OCI-LY7 (cell line): ENCODE results near the gene KMT2A. TPM values are rescaled to one million over a fixed set of nuclear protein-coding genes. Genes with fewer than 3 reads are reported as not detected.
"Not testable (repeated sequence)": the region's sequence is repeated elsewhere in the genome, so short reads cannot be mapped to it uniquely, and the experiment has no call there.

ENCODE experiments used
- BruUV-seq: library from RNA; stranded (reverse); fragments of 400-500 nt; replicated peaks from 2 replicates; lab custom pipeline; 2021; lab: Mats Ljungman, UMichigan
- CTCF ChIA-PET: fragments of 300-600 bp; sonication (Branson Sonifier 250); formaldehyde crosslinking; loops from one replicate; lab custom pipeline; 2022; ENCODE audit warnings: antibody characterized with exemption; ENCODE audit not compliant: unreplicated experiment; lab: Charles Lee
- POLR2A ChIA-PET: fragments of 300-600 bp; sonication (Branson Sonifier 250); formaldehyde crosslinking; loops from one replicate; lab custom pipeline; 2022; ENCODE audit warnings: antibody characterized with exemption; lab: Charles Lee
- DNase-seq: peaks from one replicate; pipeline ENCODE4 v3.0.0-alpha.2; 2015; ENCODE audit warnings: low spot score
- H2AFZ ChIP-seq: fragments of 200-600 bp; sonication (generic), shearing (Covaris generic); 2 replicates; pipeline ENCODE4 v1.6.1; 2014; ENCODE audit warnings: mild to moderate bottlenecking, antibody characterized with exemption, low read length, moderate library complexity
- H3K27ac ChIP-seq: fragments of 200-600 bp; sonication (generic); 2 replicates; pipeline ENCODE4 v1.5.1; 2014; ENCODE audit warnings: mixed run types, low read depth, mild to moderate bottlenecking, moderate library complexity, low read length, inconsistent platforms; ENCODE audit not compliant: poor library complexity, severe bottlenecking
- H3K36me3 ChIP-seq: fragments of 200-600 bp; sonication (generic); 2 replicates; pipeline ENCODE4 v1.6.1; 2014; ENCODE audit warnings: mild to moderate bottlenecking, antibody characterized with exemption, low read length, moderate library complexity, mixed read lengths; ENCODE audit not compliant: insufficient read depth
- H3K4me1 ChIP-seq: fragments of 200-600 bp; sonication (generic); 2 replicates; pipeline ENCODE4 v1.5.1; 2014; ENCODE audit warnings: mild to moderate bottlenecking, low read length; ENCODE audit not compliant: insufficient read depth, poor library complexity, severe bottlenecking
- H3K4me2 ChIP-seq: fragments of 200-600 bp; sonication (generic); 2 replicates; pipeline ENCODE4 v1.6.1; 2014; ENCODE audit warnings: mild to moderate bottlenecking, low read length
- H3K4me3 ChIP-seq: fragments of 200-600 bp; sonication (generic); 2 replicates; pipeline ENCODE4 v1.5.1; 2014; ENCODE audit warnings: mild to moderate bottlenecking, low read depth, low read length; ENCODE audit not compliant: poor library complexity, severe bottlenecking
- H3K79me2 ChIP-seq: fragments of 200-600 bp; sonication (generic); 2 replicates; pipeline ENCODE4 v1.6.1; 2016; ENCODE audit warnings: low read depth, mild to moderate bottlenecking, low read length, moderate library complexity, mixed read lengths; ENCODE audit not compliant: insufficient read depth
- H3K9me2 ChIP-seq: fragments of 200-600 bp; sonication (generic); 2 replicates; pipeline ENCODE4 v1.6.1; 2016; ENCODE audit warnings: mild to moderate bottlenecking, low read length, mixed read lengths; ENCODE audit not compliant: insufficient read depth
- H3K9me3 ChIP-seq: fragments of 200-600 bp; sonication (generic); 2 replicates; pipeline ENCODE4 v1.6.1; 2014; ENCODE audit warnings: mild to moderate bottlenecking, mixed run types, low read length, mixed read lengths
- H4K20me1 ChIP-seq: fragments of 200-600 bp; sonication (generic); 2 replicates; pipeline ENCODE4 v1.6.1; 2014; ENCODE audit warnings: mild to moderate bottlenecking, antibody characterized with exemption, low read length, moderate library complexity, mixed read lengths; ENCODE audit not compliant: insufficient read depth
- EZH2phosphoT487 ChIP-seq: fragments of 200-600 bp; sonication (generic); IDR thresholded peaks from 2 replicates; pipeline ENCODE4 v1.6.1; 2018; ENCODE audit warnings: low read depth, borderline replicate concordance, mild to moderate bottlenecking, mixed run types, antibody characterized with exemption, low read length, moderate library complexity, mixed read lengths
- intact Hi-C: fragments of 100-400 bp; cut with micrococcal nuclease; formaldehyde crosslinking; loops from one replicate; pipeline ENCODE4 v1.10.0; 2022; ENCODE audit not compliant: unreplicated experiment
- total RNA-seq, 2 experiments: library from RNA; depleted of rRNA in 1 of 2; stranded (reverse); fragments of >200 nt in 1 of 2; shearing (Covaris generic) in 1 of 2; gene quantifications; 2 replicates each; pipeline ENCODE4 v1.2.3, GENCODE V29; 2014 to 2022
- TF ChIP-seq, protein P1 (sequence below): fragments of 200-600 bp; sonication (generic); conservative IDR thresholded peaks from 2 replicates; pipeline ENCODE4 v1.5.1; 2014; ENCODE audit warnings: mild to moderate bottlenecking, antibody characterized with exemption, low read length, moderate library complexity, mixed read lengths

KMT2A gene
- total RNA-seq, 2 experiments from 2014 or later: 55.8 to 90.0 TPM

DNA sequence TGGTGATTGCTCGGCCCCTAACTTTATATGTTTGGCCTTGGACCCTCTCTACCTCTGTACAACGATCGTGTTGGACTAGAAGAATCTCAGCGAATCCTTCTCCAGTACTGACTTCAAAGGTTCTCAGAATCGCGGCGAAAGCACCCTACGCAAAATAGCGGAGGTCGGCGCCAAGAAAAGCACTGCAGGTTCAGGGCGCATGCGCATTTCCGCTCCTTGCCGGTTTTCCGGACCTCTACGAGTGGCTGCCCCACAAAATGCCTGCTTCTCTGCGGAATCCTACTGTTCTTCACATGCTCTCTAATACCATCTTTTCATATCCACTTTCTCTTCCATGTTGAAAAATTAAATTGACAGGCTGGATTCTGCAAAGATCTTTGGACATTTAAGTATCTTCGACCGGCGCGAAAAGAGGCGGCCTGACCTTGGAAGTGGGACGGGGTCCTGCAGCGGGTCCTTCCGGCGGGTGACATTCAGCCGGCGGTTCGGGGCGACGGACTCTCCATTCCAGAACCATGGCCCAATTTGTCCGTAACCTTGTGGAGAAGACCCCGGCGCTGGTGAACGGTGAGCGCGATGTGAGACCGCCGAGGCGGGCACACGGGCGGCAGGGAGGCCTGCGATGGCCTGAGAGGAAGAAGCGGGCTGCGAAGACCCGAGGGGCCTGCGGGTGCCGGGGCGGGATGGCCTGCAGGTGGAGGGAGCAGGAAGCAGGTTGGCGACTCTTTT is 35.0 kb upstream of the KMT2A start, which contains the start of gene ATP5MG:
ATP5MG (plus strand) TSS at position 456 of the 729 bp plus-strand sequence; CDS start at position 516, 60 bp downstream.
- Histone ChIP-seq H3K4me3 (peak within 1 kb of the TSS; percentile 79), H3K9me2 (no peaks in the 10 kb centered on the region), H3K9me3 (no peaks in the 10 kb centered on the region), H4K20me1 (peaks cover 22% of the 10 kb centered on the region), H3K27ac (peak within 1 kb of the TSS; percentile 77), H3K4me1 (peaks cover 53% of the 10 kb centered on the region), H3K4me2 (peak within 1 kb of the TSS; percentile 89), H3K79me2 (peaks cover 53% of the 10 kb centered on the region), H3K36me3 (peaks cover 62% of the 10 kb centered on the region), H2AFZ (peak within 1 kb of the TSS; percentile 47; the same call in 1 of the 2 replicates)
- TF ChIP-seq, protein P1, sequence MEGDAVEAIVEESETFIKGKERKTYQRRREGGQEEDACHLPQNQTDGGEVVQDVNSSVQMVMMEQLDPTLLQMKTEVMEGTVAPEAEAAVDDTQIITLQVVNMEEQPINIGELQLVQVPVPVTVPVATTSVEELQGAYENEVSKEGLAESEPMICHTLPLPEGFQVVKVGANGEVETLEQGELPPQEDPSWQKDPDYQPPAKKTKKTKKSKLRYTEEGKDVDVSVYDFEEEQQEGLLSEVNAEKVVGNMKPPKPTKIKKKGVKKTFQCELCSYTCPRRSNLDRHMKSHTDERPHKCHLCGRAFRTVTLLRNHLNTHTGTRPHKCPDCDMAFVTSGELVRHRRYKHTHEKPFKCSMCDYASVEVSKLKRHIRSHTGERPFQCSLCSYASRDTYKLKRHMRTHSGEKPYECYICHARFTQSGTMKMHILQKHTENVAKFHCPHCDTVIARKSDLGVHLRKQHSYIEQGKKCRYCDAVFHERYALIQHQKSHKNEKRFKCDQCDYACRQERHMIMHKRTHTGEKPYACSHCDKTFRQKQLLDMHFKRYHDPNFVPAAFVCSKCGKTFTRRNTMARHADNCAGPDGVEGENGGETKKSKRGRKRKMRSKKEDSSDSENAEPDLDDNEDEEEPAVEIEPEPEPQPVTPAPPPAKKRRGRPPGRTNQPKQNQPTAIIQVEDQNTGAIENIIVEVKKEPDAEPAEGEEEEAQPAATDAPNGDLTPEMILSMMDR: 0 out of 2 replicates have a peak, but pooled peaks have one; percentile 22
- TF ChIP-seq EZH2phosphoT487: no peak
- peak; percentile 97 for DNase-seq
- intact Hi-C loops: loop anchor here (1.0 to 2.0 kb wide), 3 partner anchors 34 to 87 kb away; partner anchors contain the start of gene UBE4A
- POLR2A ChIA-PET: interaction anchor here (0.7 to 1.3 kb wide), 4 partner anchors 10 to 368 kb away, joined by 3 to 4 read pairs (median 3); no protein-coding TSS in a partner anchor
- CTCF ChIA-PET: no interaction called here
- no TSS peak for BruUV-seq

DNA sequence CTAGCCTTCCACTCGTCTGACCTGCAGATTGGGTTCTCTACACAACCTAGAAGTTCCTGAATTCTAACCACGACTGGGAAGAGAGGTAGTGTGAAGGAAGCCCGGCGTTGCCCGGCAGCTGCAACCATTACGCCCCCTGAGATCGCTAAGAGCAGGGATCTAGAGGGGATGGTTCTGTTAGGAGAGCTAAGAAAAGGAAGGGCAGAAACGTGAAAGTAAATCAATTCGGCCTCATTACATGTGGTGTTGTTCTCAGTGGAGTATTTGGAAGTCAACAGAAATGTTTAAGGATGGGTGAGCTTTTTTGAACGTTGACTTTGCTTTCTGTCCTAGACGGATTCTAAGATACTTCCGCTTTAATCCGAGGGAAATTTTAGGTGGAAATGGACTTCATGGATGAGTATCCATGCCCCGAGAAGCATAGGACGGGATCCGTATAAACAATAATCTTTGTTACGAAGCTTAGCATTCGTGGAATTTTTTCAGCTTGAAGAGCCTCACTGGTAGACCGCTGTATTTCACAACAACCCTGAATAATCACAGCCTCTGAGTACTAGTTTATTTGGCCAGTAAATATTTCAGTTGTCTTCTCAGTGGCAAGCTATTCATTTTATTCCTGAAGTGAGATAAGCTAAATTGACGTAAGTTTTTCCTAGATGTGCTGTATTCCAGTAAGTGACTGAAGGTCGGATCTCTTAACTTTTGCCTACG is 34.3 kb upstream of the KMT2A start:
- ChIA-PET CTCF (interaction anchor here (0.6 kb wide), 1 partner anchor 698 kb away, joined by 3 read pairs; no protein-coding TSS in a partner anchor), POLR2A (interaction anchor here (0.7 to 1.3 kb wide), 12 partner anchors 9 to 1555 kb away, joined by 3 to 7 read pairs (median 4); partner anchors contain the start of gene DDX6)
- peaks cover 22% of the 10 kb centered on the region for H4K20me1 ChIP-seq
- no peak for DNase-seq
- H2AFZ ChIP-seq: peak overlapping the region; percentile 47; the same call in 1 of the 2 replicates
- H3K27ac ChIP-seq: peak overlapping the region; percentile 77
- intact Hi-C loops: loop anchor here (1.0 to 2.0 kb wide), 3 partner anchors 33 to 86 kb away; partner anchors contain the start of gene UBE4A
- H3K4me2 ChIP-seq: peak overlapping the region; percentile 89
- peaks cover 53% of the 10 kb centered on the region for H3K4me1 ChIP-seq
- peaks cover 60% of the 10 kb centered on the region for H3K79me2 ChIP-seq
- no peak for TF ChIP-seq EZH2phosphoT487
- TF ChIP-seq, protein P1: no peak
- no peaks in the 10 kb centered on the region for H3K9me2 ChIP-seq
- BruUV-seq: TSS peak; percentile 62
- no peaks in the 10 kb centered on the region for H3K9me3 ChIP-seq
- H3K4me3 ChIP-seq: peak overlapping the region; percentile 79
- peaks cover 62% of the 10 kb centered on the region for H3K36me3 ChIP-seq

DNA sequence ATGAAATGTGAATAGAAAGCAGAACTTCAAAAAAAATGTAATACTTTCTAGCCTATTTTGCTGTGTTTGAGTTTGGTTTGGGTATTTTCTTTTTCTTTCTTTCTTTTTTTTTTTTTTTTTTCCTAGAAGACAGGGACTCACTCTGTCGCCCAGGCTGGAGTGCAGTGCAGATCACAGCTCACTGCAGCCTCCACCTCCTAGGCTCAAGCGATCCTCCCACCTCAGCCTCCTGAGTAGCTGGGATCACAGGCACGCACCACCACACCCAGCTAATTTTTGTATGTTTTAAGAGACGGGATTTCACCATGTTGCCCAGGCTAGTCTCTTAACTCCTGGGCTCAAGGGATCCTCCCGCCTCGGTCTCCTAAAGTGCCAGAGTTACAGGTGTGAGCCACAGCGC is 33.7 kb upstream of the KMT2A start:
- POLR2A ChIA-PET: interaction anchor here (0.7 to 1.3 kb wide), 11 partner anchors 8 to 1554 kb away, joined by 3 to 7 read pairs (median 4); partner anchors contain the start of gene DDX6
- DNase-seq, intact Hi-C loops, BruUV-seq, H3K9me3 ChIP-seq, H3K27ac ChIP-seq, H3K9me2 ChIP-seq, H2AFZ ChIP-seq: not testable (repeated sequence)
- H3K79me2 ChIP-seq: peaks cover 65% of the 10 kb centered on the region
- H3K4me1 ChIP-seq: peaks cover 53% of the 10 kb centered on the region
- H3K4me2 ChIP-seq: peak overlapping the region; percentile 89
- H3K4me3 ChIP-seq: peak overlapping the region; percentile 79
- H3K36me3 ChIP-seq: peaks cover 62% of the 10 kb centered on the region
- CTCF ChIA-PET: interaction anchor here (0.6 kb wide), 1 partner anchor 697 kb away, joined by 3 read pairs; no protein-coding TSS in a partner anchor
- H4K20me1 ChIP-seq: peaks cover 22% of the 10 kb centered on the region
